WTC11 (cell line): Measurements from ENCODE around the gene DMPK. TPM values are rescaled to one million over a fixed set of nuclear protein-coding genes. Genes with fewer than 3 reads are reported as not detected.

Experiments
- ATF3 ChIP-seq: sonication (generic); formaldehyde crosslinking; conservative IDR thresholded peaks from 2 replicates; pipeline ENCODE4 v1.8.1; 2022; ENCODE audit warnings: mild to moderate bottlenecking, missing genetic modification reagents
- ATF6 ChIP-seq: sonication (generic); formaldehyde crosslinking; IDR thresholded peaks from 2 replicates; pipeline ENCODE4 v1.8.1; 2023; ENCODE audit warnings: mild to moderate bottlenecking, missing genetic modification reagents
- ETV6 ChIP-seq: sonication (generic); formaldehyde crosslinking; IDR thresholded peaks from 2 replicates; pipeline ENCODE4 v1.8.1; 2022; ENCODE audit warnings: mild to moderate bottlenecking, missing genetic modification reagents
- GABPB1 ChIP-seq: sonication (generic); formaldehyde crosslinking; IDR thresholded peaks from 2 replicates; pipeline ENCODE4 v1.8.1; 2023; ENCODE audit warnings: mild to moderate bottlenecking, missing genetic modification reagents
- HMGXB4 ChIP-seq: sonication (generic); formaldehyde crosslinking; IDR thresholded peaks from 2 replicates; pipeline ENCODE4 v1.8.1; 2023; ENCODE audit warnings: mild to moderate bottlenecking, moderate library complexity, missing genetic modification reagents
- JAZF1 ChIP-seq: fragments of 250-450 bp; sonication (Bioruptor Pico); IDR thresholded peaks from 2 replicates; pipeline ENCODE4 v1.9.0; 2021; ENCODE audit warnings: moderate library complexity, mild to moderate bottlenecking, inconsistent platforms
- NFATC4 ChIP-seq: fragments of 250-450 bp; sonication (Bioruptor Pico); IDR thresholded peaks from 2 replicates; pipeline ENCODE4 v1.9.0; 2021; ENCODE audit warnings: mild to moderate bottlenecking
- OVOL2 ChIP-seq: fragments of 250-450 bp; sonication (Bioruptor Pico); IDR thresholded peaks from 2 replicates; pipeline ENCODE4 v1.9.0; 2021; ENCODE audit warnings: mild to moderate bottlenecking, borderline replicate concordance
- PRRX2 ChIP-seq: fragments of 250-450 bp; sonication (Bioruptor Pico); IDR thresholded peaks from 2 replicates; pipeline ENCODE4 v1.8.0; 2021; ENCODE audit warnings: mild to moderate bottlenecking
- RELA ChIP-seq: sonication (generic); formaldehyde crosslinking; IDR thresholded peaks from 2 replicates; pipeline ENCODE4 v1.8.1; 2022; ENCODE audit warnings: missing genetic modification reagents, mild to moderate bottlenecking, borderline replicate concordance
- RORB ChIP-seq: fragments of 250-450 bp; sonication (Bioruptor Pico); IDR thresholded peaks from 2 replicates; pipeline ENCODE4 v1.9.0; 2021; ENCODE audit warnings: mild to moderate bottlenecking
- SMAD3 ChIP-seq: sonication (generic); formaldehyde crosslinking; IDR thresholded peaks from 2 replicates; pipeline ENCODE4 v1.8.0; 2022; ENCODE audit warnings: missing genetic modification reagents, mild to moderate bottlenecking, borderline replicate concordance
- STAT6 ChIP-seq: sonication (generic); formaldehyde crosslinking; conservative IDR thresholded peaks from 2 replicates; pipeline ENCODE4 v1.8.1; 2023; ENCODE audit warnings: mild to moderate bottlenecking, low read depth, missing genetic modification reagents, moderate library complexity
- TEAD4 ChIP-seq: sonication (generic); formaldehyde crosslinking; IDR thresholded peaks from 2 replicates; pipeline ENCODE4 v1.8.0; 2022; ENCODE audit warnings: mild to moderate bottlenecking, missing genetic modification reagents
- USF2 ChIP-seq: sonication (generic); formaldehyde crosslinking; IDR thresholded peaks from 2 replicates; pipeline ENCODE4 v1.8.1; 2023; ENCODE audit warnings: mild to moderate bottlenecking, missing genetic modification reagents, moderate library complexity
- ZBTB21 ChIP-seq: sonication (generic); formaldehyde crosslinking; IDR thresholded peaks from 2 replicates; pipeline ENCODE4 v1.8.1; 2023; ENCODE audit warnings: mild to moderate bottlenecking, missing genetic modification reagents, borderline replicate concordance
- ZMAT4 ChIP-seq: fragments of 250-450 bp; sonication (Bioruptor Pico); IDR thresholded peaks from 2 replicates; pipeline ENCODE4 v1.9.0; 2021; ENCODE audit warnings: mild to moderate bottlenecking
- ZNF416 ChIP-seq: fragments of 250-450 bp; sonication (Bioruptor Pico); IDR thresholded peaks from 2 replicates; pipeline ENCODE4 v1.9.0; 2021; ENCODE audit warnings: mild to moderate bottlenecking, inconsistent platforms
- ZNF423 ChIP-seq: fragments of 250-450 bp; sonication (Bioruptor Pico); IDR thresholded peaks from 2 replicates; pipeline ENCODE4 v2.1.2; 2022; ENCODE audit warnings: mild to moderate bottlenecking, moderate library complexity
- ZNF425 ChIP-seq: fragments of 250-450 bp; sonication (Bioruptor Pico); conservative IDR thresholded peaks from 2 replicates; pipeline ENCODE4 v1.9.0; 2021; ENCODE audit warnings: mild to moderate bottlenecking
- ZNF532 ChIP-seq: fragments of 250-450 bp; sonication (Bioruptor Pico); IDR thresholded peaks from 2 replicates; pipeline ENCODE4 v1.9.0; 2021; ENCODE audit warnings: mild to moderate bottlenecking, borderline replicate concordance
- ZSCAN18 ChIP-seq: fragments of 250-450 bp; sonication (Bioruptor Pico); IDR thresholded peaks from 2 replicates; pipeline ENCODE4 v2.1.2; 2022; ENCODE audit warnings: mild to moderate bottlenecking, moderate library complexity
- total RNA-seq: library from RNA; stranded (reverse); gene quantifications from 3 replicates; pipeline ENCODE4 v1.2.3, GENCODE V29; 2021

Gene DMPK
- total RNA-seq, 1 experiment from 2014 or later, result 42.7 TPM

GRCh38 chr19:45769821-45770191 lies 12.5 kb downstream of the DMPK start (continued):
- TF ChIP-seq ZNF425 (no peak), ZNF532 (no peak), PRRX2 (CRISPR knock-in tag) (no peak), JAZF1 (CRISPR knock-in tag) (no peak), RORB (CRISPR knock-in tag) (no peak), SMAD3 (CRISPR knock-in tag) (peak; percentile 17; the same call in 1 of the 2 replicates), ATF6 (no peak), NFATC4 (CRISPR knock-in tag) (peak; percentile 30), USF2 (CRISPR knock-in tag) (no peak), STAT6 (CRISPR knock-in tag) (no peak), ZMAT4 (CRISPR knock-in tag) (peak; percentile 55; the same call in 1 of the 2 replicates), ZNF416 (peak; percentile 9; the same call in 1 of the 2 replicates), ATF3 (CRISPR knock-in tag) (no peak), ZSCAN18 (CRISPR knock-in tag) (no peak), OVOL2 (CRISPR knock-in tag) (no peak), ZNF423 (CRISPR knock-in tag) (no peak), ZBTB21 (0 out of 2 replicates have a peak, but pooled peaks have one; percentile 35), GABPB1 (no peak), TEAD4 (no peak), ETV6 (CRISPR knock-in tag) (no peak), RELA (CRISPR knock-in tag) (no peak), HMGXB4 (CRISPR knock-in tag) (no peak)
